EH (cell line): Measurements from ENCODE around the gene EOMES.

Experiments used
- DNase-seq: peaks from one replicate; pipeline ENCODE4 v3.0.0-alpha.2; 2015; ENCODE audit warnings: low read depth

EOMES gene

DNA sequence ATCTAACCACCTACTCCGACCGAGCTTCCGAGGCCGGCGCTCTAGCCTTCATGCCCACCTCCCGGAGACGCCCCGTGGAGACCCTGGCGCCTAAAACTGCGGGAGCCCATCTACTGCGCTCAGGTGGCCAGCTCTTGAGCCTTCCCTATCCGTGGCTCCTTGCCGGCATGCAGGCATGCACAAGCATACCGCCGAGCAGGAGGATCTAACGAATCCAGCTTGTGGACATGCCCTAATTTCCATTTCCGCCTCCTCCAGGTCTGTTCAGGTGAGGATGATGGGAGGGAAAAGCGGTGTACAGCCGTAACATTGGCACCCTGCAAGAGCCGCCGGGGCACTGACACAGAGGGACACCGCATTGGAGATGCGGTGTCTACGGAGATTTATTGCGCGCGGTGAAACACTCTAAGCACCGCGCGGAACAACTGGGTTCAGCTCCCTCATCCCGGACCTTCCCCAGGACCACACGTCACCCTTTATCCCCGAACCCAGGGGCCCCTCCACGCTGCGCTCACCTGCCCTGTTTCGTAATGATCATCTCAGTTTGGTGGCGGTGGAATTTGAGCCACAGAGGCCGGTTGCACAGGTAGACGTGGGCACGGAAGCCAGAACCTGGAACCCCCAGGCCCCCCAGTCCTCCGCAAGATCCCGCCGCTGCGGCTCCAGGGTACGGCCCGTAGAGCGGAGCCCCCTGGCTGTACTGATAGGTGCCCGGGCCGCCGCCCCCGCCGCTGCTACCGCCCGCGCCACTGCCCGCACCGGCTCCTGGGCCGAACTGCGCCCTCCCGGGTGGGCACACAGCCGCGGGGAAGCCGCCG lies 1.0 kb downstream of the EOMES start:
- no peak for DNase-seq

GRCh38 chr3:27719314-27720003 lies 2.7 kb downstream of the EOMES start:
- no peak for DNase-seq

DNA sequence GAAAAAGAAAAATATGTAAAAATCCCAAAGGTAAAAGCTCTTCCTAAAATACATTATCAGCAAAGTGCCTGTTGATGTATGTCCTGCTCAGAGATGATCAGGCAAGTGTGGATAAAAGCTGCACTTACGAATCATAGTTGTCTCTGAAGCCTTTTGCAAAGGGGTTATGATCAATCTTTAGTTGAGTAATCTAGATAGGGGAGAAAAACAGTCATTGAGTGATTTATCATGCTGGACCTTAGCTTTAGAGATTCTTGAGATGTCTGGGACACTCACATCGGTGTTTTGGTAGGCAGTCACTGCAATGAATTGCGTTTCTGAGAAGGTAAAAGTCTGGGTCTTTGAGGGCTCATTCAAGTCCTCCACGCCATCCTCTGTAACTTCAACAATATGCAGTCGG lies 3.7 kb downstream of the EOMES start:
- no peak for DNase-seq

- no peak for DNase-seq
Measured at GRCh38 chr3:27717200-27717852, 4.8 kb downstream of the EOMES start.

DNA sequence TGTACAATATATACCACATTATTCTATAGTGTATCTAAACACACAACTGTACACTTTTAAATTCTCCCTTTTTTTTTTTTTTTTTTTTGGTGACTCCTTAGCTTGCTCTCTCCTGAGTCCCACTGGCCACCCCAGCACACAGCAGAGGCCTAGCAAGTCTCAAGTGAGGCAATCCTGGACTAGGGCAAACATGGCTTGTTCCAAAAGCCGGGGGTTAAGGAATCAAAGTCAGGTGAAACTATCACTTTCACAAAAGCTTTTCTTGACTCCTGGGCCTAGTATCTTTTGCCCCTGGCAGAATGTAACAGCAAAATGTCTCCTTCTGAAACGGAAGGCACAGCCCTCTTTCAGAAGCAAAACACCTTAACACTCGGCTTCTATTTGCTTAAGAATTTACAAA lies 5.8 kb downstream of the EOMES start:
- no peak for DNase-seq

DNA sequence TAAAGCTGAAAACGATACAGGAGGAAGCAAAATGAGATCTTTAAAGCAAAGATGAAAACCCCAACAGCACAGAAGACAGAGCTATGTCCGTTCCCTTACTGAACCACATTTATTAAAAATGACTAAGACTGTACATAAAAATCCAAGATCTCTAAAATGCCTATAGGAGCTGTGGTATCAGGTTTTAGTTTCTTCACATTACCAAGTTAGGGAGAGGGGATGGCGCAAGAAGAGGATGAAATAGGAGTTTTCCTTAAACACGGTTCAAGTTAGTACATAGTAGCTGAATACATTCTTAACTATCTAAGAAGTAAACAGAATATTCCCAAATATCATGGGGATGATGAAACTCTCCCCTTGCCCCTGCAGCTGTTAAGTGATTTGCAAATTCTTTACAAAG lies 6.3 kb downstream of the EOMES start:
- no peak for DNase-seq

- DNase-seq = no peak
Measured at GRCh38 chr3:27715454-27715806, 6.7 kb downstream of the EOMES start.

DNA sequence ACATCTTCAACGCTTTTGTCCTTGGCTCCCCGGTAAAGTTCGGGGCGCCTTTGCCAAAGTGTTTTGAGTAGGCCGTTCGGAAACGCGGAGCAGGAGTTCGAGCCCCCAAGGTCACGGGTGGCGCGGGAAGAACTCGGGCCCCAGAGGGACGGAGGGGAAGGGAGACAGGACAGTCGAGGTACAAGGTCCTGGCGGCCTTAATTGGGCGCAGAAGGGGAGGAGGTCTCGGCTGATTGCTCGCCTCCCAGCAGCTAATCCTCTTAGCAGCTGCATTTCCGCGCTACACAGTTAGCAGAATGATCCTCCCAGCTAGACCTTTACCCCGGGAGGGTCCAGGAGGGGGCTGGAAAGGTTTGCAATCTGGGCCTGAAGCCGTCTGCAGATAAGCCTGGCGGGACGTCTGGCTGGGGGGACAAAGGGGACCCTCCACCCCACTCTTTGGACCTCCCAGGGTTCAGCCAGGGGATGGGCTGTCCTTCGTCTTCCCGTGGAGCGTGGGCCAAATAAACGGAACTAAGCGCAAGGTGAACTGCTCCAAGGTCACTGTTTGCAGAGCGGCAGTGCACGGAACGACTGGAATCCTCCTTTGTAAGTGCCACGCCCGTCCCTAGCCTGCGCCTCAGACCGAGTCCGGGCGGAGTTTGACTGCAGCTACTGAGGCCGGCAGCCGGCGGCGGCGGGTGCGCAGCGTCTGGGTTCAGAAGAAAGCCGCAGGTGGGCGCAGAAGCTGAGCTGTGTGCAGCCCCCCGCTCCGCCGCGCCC lies 7.2 kb downstream of the EOMES start:
- DNase-seq = no peak

GRCh38 chr3:27714146-27714526 lies 8.0 kb downstream of the EOMES start:
- no peak for DNase-seq

- no peak for DNase-seq
Measured at GRCh38 chr3:27713435-27714145, 8.5 kb downstream of the EOMES start.

DNA sequence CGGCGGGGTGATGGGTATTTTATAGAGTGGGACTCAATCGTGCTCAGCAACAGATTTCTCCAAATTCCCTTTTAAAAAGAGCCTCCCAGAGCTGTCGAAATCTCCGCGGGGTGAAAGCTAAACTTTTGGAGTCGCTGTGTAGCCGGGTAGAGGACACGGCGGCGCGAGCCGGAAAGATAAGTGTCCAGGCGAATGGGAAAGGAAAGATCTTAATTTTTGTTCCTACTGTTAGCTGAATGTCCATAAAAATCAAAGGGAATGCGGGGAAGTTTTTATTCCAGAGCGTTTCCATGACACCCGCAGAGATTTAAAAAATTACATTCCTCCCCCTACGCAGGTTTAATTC lies 9.1 kb downstream of the EOMES start:
- peak; percentile 23 for DNase-seq

GRCh38 chr3:27712136-27713077 lies 9.7 kb downstream of the EOMES start:
- peak; percentile 77 for DNase-seq

- no peak for DNase-seq
Measured at GRCh38 chr3:27708250-27708649, 13.9 kb downstream of the EOMES start.

DNA sequence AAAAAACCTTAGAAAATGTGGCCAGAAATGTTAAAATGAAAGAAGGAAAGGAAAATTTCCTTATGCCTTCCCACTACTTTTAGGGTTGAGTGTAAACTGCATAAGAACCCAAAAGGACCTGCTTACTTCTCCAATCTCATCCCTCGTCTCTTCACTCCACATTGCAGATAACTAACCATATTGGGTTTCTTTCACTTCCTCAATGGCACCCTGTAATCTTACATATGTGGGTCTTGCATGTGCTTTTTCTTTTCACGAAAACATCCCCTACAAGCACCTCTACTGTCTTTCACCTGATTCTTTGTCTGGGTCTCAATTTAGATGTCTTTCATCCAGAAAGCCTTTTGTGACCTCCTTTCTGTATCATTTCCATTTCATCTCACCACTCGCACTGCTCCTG lies 23.1 kb downstream of the EOMES start:
- DNase-seq = no peak

- peak; percentile 31 for DNase-seq
Measured at GRCh38 chr3:27696906-27697305, 25.2 kb downstream of the EOMES start.

DNA sequence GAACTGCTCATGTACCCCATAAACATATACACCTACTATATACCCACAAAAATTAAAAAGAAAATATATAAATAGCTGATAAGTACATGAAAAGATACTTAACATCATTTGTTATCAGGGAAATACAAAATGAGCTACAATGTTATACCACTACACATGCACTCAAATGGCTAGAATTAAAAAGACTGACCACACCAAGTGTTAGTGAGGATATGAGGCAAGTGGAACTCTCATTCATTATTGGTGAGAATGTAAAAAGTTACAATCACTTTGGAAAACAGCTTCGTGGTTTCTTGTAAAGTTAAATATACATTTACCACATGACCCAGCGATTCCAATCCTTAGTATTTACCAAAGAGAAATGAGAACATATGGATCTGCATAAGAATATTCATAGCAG lies 26.5 kb downstream of the EOMES start:
- no peak for DNase-seq

- DNase-seq = no peak
Measured at GRCh38 chr3:27688053-27688452, 34.1 kb downstream of the EOMES start.

DNA sequence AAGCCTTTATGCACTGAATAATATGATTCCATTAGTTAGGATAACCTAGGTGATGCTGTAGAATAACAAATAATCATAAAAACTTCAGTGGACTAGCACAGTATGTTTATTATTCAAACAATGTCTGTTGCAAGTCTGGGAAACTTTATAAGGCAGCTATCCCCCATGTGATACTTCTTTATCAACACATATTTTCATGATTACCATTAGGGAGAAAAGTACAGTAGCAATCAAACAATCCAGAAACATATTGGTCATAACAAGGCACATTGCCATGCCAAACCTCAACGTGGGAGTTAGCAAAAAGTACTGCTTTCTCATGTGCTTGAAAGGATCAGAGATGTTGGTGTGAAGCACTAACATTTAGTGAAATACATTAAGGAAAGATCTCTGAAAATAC lies 35.5 kb downstream of the EOMES start:
- peak; percentile 77 for DNase-seq

GRCh38 chr3:27685474-27685873 lies 36.6 kb downstream of the EOMES start:
- no peak for DNase-seq

- DNase-seq = no peak
Measured at GRCh38 chr3:27684302-27684701, 37.8 kb downstream of the EOMES start.

DNA sequence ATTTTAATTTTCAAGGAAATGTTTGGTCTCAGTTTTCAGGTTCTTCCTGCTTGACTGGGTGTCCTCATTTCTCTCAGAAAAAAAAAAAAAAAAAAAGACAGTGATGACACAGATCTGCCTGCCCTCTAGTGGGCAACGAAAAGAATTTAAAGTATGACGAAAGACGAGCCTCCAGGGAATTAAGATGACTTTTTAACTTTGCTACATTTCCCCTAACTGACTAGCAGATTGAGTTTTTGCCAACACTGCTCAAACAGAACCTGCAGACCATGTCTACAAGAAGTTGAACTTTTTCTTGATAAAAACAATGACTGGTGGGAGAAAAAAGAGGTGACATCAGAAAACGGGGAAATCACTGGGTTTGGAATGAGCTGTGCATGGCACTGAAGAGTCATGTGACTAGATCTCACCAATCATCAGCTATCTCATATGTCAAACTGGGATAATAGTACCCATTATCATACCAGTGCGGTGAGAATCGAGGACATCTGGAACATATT lies 40.8 kb downstream of the EOMES start:
- peak; percentile 89 for DNase-seq
